Erythroblast (primary cell): ENCODE results near the gene SMARCD3.

ENCODE experiments used
- GATA1 ChIP-seq: IDR thresholded peaks from 2 replicates; pipeline ENCODE4 v1.6.1; 2011; ENCODE audit warnings: low read depth, mild to moderate bottlenecking, control low read depth, low read length, moderate library complexity
- POLR2A ChIP-seq: IDR thresholded peaks from 2 replicates; pipeline ENCODE4 v1.6.1; 2011; ENCODE audit warnings: mild to moderate bottlenecking, low read length

DNA sequence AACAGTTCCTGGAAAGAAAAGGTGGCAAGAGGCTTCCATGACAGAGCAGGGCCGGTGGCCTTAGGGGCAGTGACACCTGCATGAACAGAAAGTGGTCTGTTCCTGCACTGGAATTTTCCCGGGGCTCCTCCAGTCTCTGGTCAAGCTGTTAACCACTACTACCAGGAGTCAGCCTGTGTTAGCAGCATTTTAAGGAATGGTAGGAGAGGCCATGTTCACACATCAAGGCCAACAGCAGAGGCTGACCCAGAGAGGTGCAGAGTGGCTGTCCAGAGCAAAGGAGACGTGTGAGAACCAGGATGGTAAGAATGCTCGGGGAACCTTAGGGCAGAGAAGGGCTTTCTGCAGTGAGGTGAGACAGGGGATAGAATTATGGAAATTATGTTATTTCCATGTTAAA lies 46.7 kb downstream of the SMARCD3 start:
- TF ChIP-seq POLR2A (no peak), GATA1 (no peak)
